HG03378 (cell line): ENCODE results near the gene SPIRE1.

Source experiments
- ATAC-seq: cut with Tn5 transposase; IDR thresholded peaks from one replicate; pipeline ENCODE4 v1.9.1; 2021; ENCODE audit warnings: mild to moderate bottlenecking, moderate library complexity; ENCODE audit not compliant: unreplicated experiment

The SPIRE1 gene

GRCh38 chr18:12657684-12658425, at the start of gene SPIRE1:
Gene SPIRE1 (minus strand): TSS chr18:12658107. CDS start chr18:12657866, 241 bp downstream.
- peak; percentile 40 for ATAC-seq

GRCh38 chr18:12703664-12704063, 45.8 kb upstream of the SPIRE1 start:
- no peak for ATAC-seq

- ATAC-seq, result peak; percentile 35
Measured at GRCh38 chr18:12703096-12703567, 45.2 kb upstream of the SPIRE1 start.

- ATAC-seq, result peak; percentile 61
Measured at GRCh38 chr18:12702221-12703095, 44.6 kb upstream of the SPIRE1 start, which contains the start of the genes CEP76 and PSMG2. Gene CEP76 (minus strand): TSS chr18:12702723. CDS start chr18:12702548, 175 bp downstream. Gene PSMG2 (plus strand): TSS chr18:12703042. CDS start chr18:12703108, 66 bp downstream.

- no peak for ATAC-seq
Measured at GRCh38 chr18:12701161-12701560, 43.3 kb upstream of the SPIRE1 start.

GRCh38 chr18:12699747-12700146, 41.8 kb upstream of the SPIRE1 start:
- ATAC-seq, result no peak

- no peak for ATAC-seq
Measured at GRCh38 chr18:12694032-12694431, 36.1 kb upstream of the SPIRE1 start.

GRCh38 chr18:12692206-12692605, 34.3 kb upstream of the SPIRE1 start:
- no peak for ATAC-seq

- no peak for ATAC-seq
Measured at GRCh38 chr18:12689256-12689850, 31.4 kb upstream of the SPIRE1 start.

GRCh38 chr18:12686100-12686499, 28.2 kb upstream of the SPIRE1 start:
- no peak for ATAC-seq

- ATAC-seq, result no peak
Measured at GRCh38 chr18:12679183-12679786, 21.4 kb upstream of the SPIRE1 start.

GRCh38 chr18:12668041-12668440, 10.1 kb upstream of the SPIRE1 start:
- no peak for ATAC-seq

- ATAC-seq, result no peak
Measured at GRCh38 chr18:12659904-12660605, 2.1 kb upstream of the SPIRE1 start.

- peak; percentile 25 for ATAC-seq
Measured at GRCh38 chr18:12658426-12659138, 675 bp upstream of the SPIRE1 start.

- peak; percentile 27 for ATAC-seq
Measured at GRCh38 chr18:12656938-12657683, 796 bp downstream of the SPIRE1 start.

- ATAC-seq, result no peak
Measured at GRCh38 chr18:12656605-12656937, 1.3 kb downstream of the SPIRE1 start.

GRCh38 chr18:12654971-12655370, 2.9 kb downstream of the SPIRE1 start:
- ATAC-seq, result no peak

- no peak for ATAC-seq
Measured at GRCh38 chr18:12652861-12653401, 5.0 kb downstream of the SPIRE1 start.

GRCh38 chr18:12651651-12652050, 6.3 kb downstream of the SPIRE1 start:
- ATAC-seq, result no peak
